ENCODE measurements around the gene TRIM41. TPM values are rescaled to one million over a fixed set of nuclear protein-coding genes. Genes with fewer than 3 reads are reported as not detected.

TRIM41 gene
- total and polyA plus RNA-seq, 2 of the 13 experiments (the other 11 are each of a cell fraction or from before 2014, with no cell fraction given) = 10.2 to 16.7 TPM

DNA sequence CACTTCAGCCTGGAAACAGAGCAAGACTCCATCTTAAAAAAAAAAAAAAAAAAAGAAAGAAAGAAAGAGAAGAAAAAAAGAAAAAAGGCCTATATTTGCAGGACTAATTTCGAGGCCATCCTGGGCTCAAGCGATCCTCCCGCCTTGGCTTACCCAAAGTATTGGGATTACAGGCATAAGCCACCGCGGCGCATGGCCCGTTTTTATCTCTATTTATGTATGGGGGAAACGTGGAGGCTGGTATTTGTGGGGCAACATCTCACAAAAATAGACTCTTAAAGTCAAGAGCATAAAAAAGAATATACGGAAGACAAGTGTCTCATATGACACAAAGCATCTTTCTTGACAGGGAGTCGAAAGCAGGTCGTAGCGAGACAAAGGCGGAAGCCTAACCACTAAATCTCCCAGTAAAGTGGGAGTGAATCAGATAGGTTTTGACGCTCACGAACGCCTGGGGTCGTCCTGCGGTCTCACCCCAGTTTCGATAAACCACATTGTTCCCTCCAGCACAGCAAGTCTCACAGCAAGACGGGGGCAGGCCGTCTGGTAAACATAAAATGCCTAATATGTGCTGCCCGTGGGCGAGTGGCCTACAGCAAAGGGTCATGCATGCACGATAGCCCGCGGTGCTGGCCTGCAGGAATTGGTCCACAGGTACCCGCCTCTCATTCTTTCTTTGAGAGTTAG, 1.8 kb upstream of the TRIM41 start (continued):
- TF ChIP-seq MXD4 (CRISPR knock-in tag; IDR thresholded peaks at IDR 0.05) = no peak
- TF ChIP-seq CCDC6 (CRISPR knock-in tag; IDR thresholded peaks at IDR 0.05) = no peak

DNA sequence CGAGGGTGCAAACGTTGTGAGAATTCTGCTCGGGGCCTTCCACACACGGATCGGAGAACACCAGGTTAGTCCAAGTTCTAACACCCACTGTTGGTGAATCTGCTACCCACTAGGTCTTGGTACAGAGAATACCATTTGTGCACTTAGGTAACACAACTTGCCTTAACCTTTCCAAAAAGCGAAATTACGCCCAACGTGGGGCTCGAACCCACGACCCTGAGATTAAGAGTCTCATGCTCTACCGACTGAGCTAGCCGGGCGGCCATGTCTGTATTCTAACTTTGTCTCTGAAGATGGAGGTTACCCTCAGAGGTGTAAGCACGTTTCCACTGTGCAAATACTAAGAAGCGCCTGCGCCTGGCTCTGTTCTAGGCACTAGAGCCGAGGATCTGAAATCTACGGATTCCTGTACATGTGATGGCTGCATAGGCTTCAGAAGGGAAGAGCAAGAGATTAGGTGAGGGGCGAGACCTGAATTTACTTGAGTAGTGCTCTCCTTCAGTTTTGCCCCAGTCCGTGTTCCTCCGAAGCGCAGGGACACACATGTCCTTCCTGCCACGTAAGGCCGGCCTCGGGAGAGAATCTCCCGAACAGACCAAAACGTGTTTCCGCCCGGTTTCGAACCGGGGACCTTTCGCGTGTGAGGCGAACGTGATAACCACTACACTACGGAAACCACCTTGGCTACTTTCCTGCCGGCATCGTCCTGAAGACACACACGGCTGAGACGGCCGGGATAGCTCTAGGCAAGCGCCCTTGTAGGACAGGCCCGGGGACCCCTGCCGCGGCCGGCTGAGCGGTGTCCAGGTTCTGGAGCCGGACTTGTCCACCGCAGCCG, 1.1 kb upstream of the TRIM41 start:
- CTCF ChIA-PET (ENCODE audit: low intra/inter-chr PET ratio, low total read pairs) = no interaction called here
- Histone ChIP-seq H3K79me2 (ENCODE audit: insufficient read depth, low read length) (peaks cover 18% of the 10 kb centered on the region), H3K27me3 (ENCODE audit: control insufficient read depth in 1 of 2, insufficient read depth in 2 of 2, low read length in 2 of 2) (no peaks in the 10 kb centered on the region; a peak in 2 of 5 replicates), H3K4me3 (replicated peaks in 1 of 3; ENCODE audit: insufficient read depth in 1 of 3, low read depth in 2 of 3, low read length in 3 of 3) (peak overlapping the region; percentile 79 to 90 (median 87)), H3K4me1 (ENCODE audit: insufficient read depth, low read length) (peaks cover 47% of the 10 kb centered on the region), H3K4me2 (ENCODE audit: low read depth, low read length) (peak overlapping the region; percentile 92), H4K20me1 (ENCODE audit: insufficient read depth, low read length) (no peaks in the 10 kb centered on the region), H2AFZ (ENCODE audit: low read length) (no peak overlapping the region), H3K9me3 (ENCODE audit: low read length) (no peaks in the 10 kb centered on the region), H3K9ac (ENCODE audit: insufficient read depth, low read depth, low read length) (peak overlapping the region; percentile 86), H3K27ac (ENCODE audit: extremely low read length, insufficient read depth, low read length) (peak overlapping the region; percentile 81), H3K36me3 (replicated peaks in 1 of 2; ENCODE audit: control insufficient read depth in 1 of 2, insufficient read depth in 2 of 2, low read length in 2 of 2) (peaks cover 0 to 3% of the 10 kb centered on the region in 2 experiments; a peak in 1 of 5 replicates)
- intact Hi-C loops (cut with micrococcal nuclease; ENCODE audit: unreplicated experiment) = loop anchor here (1.0 kb wide), 2 partner anchors 22 to 34 kb away; no protein-coding TSS in a partner anchor
- BruUV-seq (replicated peaks) = no TSS peak
- FAIRE-seq (peak; percentile 95), DNase-seq (ENCODE audit: low spot score) (peak; percentile 94), ATAC-seq (peak; percentile 57)
- POLR2A ChIA-PET = interaction anchor here (0.6 to 2.6 kb wide), 8 partner anchors 15 to 39 kb away, joined by 3 to 70 read pairs (median 13); partner anchors contain the start of genes RACK1 and TRIM52
- WGBS (ENCODE audit: low lambda C conversion rate) = 3% methylated on average over 20 of the region's 50 CpGs
- in situ Hi-C loops (cut with HindIII; ENCODE audit: extremely low pct_ligation_motif_present, low pct_unique_long_range_greater_than_20kb) = loop anchor here (5.0 kb wide), 1 partner anchor 35 kb away; no protein-coding TSS in a partner anchor
- TF ChIP-seq, protein P1, sequence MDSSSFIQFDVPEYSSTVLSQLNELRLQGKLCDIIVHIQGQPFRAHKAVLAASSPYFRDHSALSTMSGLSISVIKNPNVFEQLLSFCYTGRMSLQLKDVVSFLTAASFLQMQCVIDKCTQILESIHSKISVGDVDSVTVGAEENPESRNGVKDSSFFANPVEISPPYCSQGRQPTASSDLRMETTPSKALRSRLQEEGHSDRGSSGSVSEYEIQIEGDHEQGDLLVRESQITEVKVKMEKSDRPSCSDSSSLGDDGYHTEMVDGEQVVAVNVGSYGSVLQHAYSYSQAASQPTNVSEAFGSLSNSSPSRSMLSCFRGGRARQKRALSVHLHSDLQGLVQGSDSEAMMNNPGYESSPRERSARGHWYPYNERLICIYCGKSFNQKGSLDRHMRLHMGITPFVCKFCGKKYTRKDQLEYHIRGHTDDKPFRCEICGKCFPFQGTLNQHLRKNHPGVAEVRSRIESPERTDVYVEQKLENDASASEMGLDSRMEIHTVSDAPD (CRISPR knock-in tag; IDR thresholded peaks at IDR 0.05) = peak; percentile 68; the same call in 1 of the 2 replicates
- TF ChIP-seq ZNF839 (CRISPR knock-in tag; IDR thresholded peaks at IDR 0.05; ENCODE audit: borderline replicate concordance) = peak; percentile 91; the same call in 1 of the 2 replicates
- peak; percentile 21 for TF ChIP-seq HDAC1 (CRISPR knock-in tag; IDR thresholded peaks at IDR 0.05)
- TF ChIP-seq, protein P2, sequence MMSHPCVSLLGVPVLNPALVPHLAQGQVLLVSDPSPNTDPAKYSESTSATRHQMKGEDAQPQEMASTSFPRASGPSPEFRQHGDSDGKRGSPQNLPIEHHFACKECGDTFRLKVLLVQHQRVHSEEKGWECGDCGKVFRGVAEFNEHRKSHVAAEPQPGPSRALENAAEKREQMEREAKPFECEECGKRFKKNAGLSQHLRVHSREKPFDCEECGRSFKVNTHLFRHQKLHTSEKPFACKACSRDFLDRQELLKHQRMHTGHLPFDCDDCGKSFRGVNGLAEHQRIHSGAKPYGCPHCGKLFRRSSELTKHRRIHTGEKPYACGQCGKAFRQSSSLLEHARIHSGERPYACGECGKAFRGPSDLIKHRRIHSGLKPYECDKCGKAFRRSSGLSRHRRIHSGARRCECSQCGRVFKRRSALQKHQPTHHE (CRISPR knock-in tag; IDR thresholded peaks at IDR 0.05; ENCODE audit: borderline replicate concordance) = peak; percentile 63
- peak; percentile 24 for TF ChIP-seq PRPF4 (IDR thresholded peaks at IDR 0.05; ENCODE audit: low read depth, low read length, poor library complexity, severe bottlenecking)
- peak; percentile 98; the same call in 1 of the 2 replicates for TF ChIP-seq ZNF567 (CRISPR knock-in tag; IDR thresholded peaks at IDR 0.05; ENCODE audit: borderline replicate concordance)
- peak; percentile 46 for TF ChIP-seq FOSL2 (CRISPR knock-in tag; IDR thresholded peaks at IDR 0.05)
- TF ChIP-seq TBX2 (CRISPR knock-in tag; IDR thresholded peaks at IDR 0.05; ENCODE audit: borderline replicate concordance) = peak; percentile 57
- TF ChIP-seq KMT2B (CRISPR knock-in tag; IDR thresholded peaks at IDR 0.05) = peak; percentile 43; the same call in 1 of the 2 replicates
- no peak for TF ChIP-seq FOXP1 (IDR thresholded peaks at IDR 0.05)
- peak; percentile 29; the same call in 1 of the 2 replicates for TF ChIP-seq FOXP1 (CRISPR knock-in tag; IDR thresholded peaks at IDR 0.05)
- TF ChIP-seq GABPB1 (CRISPR knock-in tag; IDR thresholded peaks at IDR 0.05) = peak; percentile 74
- TF ChIP-seq KLF15 (CRISPR knock-in tag; IDR thresholded peaks at IDR 0.05; ENCODE audit: borderline replicate concordance) = peak; percentile 45; the same call in 1 of the 2 replicates
